SK-N-SH treated with all-trans-retinoic acid at 6 μM for 48 hours (cell line): Measurements from ENCODE around the gene DPYSL3.

Experiments
- ARNTL ChIP-seq: fragments of 450-650 bp; formaldehyde crosslinking; IDR thresholded peaks from 2 replicates; pipeline ENCODE4 v1.5.0; 2020; ENCODE audit warnings: low read depth, mild to moderate bottlenecking, moderate library complexity, borderline replicate concordance
- BACH2 ChIP-seq: fragments of 250-450 bp; sonication (Bioruptor Pico); IDR thresholded peaks from 2 replicates; pipeline ENCODE4 v1.9.0; 2021; ENCODE audit warnings: mild to moderate bottlenecking, borderline replicate concordance
- CREB5 ChIP-seq: fragments of 250-450 bp; sonication (Bioruptor Pico); IDR thresholded peaks from 2 replicates; pipeline ENCODE4 v1.5.1; 2020; ENCODE audit warnings: low read depth, mild to moderate bottlenecking, moderate library complexity
- CSRNP3 ChIP-seq: fragments of 250-450 bp; sonication (Bioruptor Pico); IDR thresholded peaks from 2 replicates; pipeline ENCODE4 v1.5.1; 2021; ENCODE audit warnings: mild to moderate bottlenecking, moderate library complexity
- GLIS3 ChIP-seq: fragments of 250-450 bp; sonication (Bioruptor Pico); IDR thresholded peaks from 2 replicates; pipeline ENCODE4 v1.5.0; 2020; ENCODE audit warnings: mild to moderate bottlenecking, moderate library complexity
- OSR1 ChIP-seq: fragments of 250-450 bp; sonication (Bioruptor Pico); IDR thresholded peaks from 2 replicates; pipeline ENCODE4 v1.8.0; 2022; ENCODE audit warnings: moderate library complexity, mild to moderate bottlenecking, inconsistent platforms
- RARB ChIP-seq: fragments of 250-450 bp; sonication (Bioruptor Pico); IDR thresholded peaks from 2 replicates; pipeline ENCODE4 v1.8.0; 2021; ENCODE audit warnings: mild to moderate bottlenecking, moderate library complexity
- TCF4 ChIP-seq: fragments of 250-450 bp; sonication (Bioruptor Pico); IDR thresholded peaks from 2 replicates; pipeline ENCODE4 v1.8.0; 2021; ENCODE audit warnings: mild to moderate bottlenecking, moderate library complexity, borderline replicate concordance
- TOX ChIP-seq: fragments of 250-450 bp; sonication (Bioruptor Pico); IDR thresholded peaks from 2 replicates; pipeline ENCODE4 v1.8.0; 2021; ENCODE audit warnings: mild to moderate bottlenecking, moderate library complexity, borderline replicate concordance
- ZC3H10 ChIP-seq: fragments of 250-450 bp; sonication (Bioruptor Pico); IDR thresholded peaks from 2 replicates; pipeline ENCODE4 v1.5.1; 2021; ENCODE audit warnings: mild to moderate bottlenecking, moderate library complexity
- ZNF70 ChIP-seq: fragments of 450-650 bp; formaldehyde crosslinking; IDR thresholded peaks from 2 replicates; pipeline ENCODE4 v1.5.0; 2020; ENCODE audit warnings: mild to moderate bottlenecking, moderate library complexity
- ZNF8 ChIP-seq: fragments of 450-650 bp; formaldehyde crosslinking; IDR thresholded peaks from 2 replicates; pipeline ENCODE4 v1.5.0; 2020; ENCODE audit warnings: mild to moderate bottlenecking, moderate library complexity
- TF ChIP-seq, protein P1 (sequence below): fragments of 250-450 bp; sonication (Bioruptor Pico); IDR thresholded peaks from 2 replicates; pipeline ENCODE4 v1.8.0; 2021; ENCODE audit warnings: low read depth, mild to moderate bottlenecking, moderate library complexity, borderline replicate concordance
- TF ChIP-seq, protein P2 (sequence below): fragments of 250-450 bp; sonication (Bioruptor Pico); IDR thresholded peaks from 2 replicates; pipeline ENCODE4 v1.8.0; 2020; ENCODE audit warnings: mild to moderate bottlenecking, moderate library complexity, borderline replicate concordance

DNA sequence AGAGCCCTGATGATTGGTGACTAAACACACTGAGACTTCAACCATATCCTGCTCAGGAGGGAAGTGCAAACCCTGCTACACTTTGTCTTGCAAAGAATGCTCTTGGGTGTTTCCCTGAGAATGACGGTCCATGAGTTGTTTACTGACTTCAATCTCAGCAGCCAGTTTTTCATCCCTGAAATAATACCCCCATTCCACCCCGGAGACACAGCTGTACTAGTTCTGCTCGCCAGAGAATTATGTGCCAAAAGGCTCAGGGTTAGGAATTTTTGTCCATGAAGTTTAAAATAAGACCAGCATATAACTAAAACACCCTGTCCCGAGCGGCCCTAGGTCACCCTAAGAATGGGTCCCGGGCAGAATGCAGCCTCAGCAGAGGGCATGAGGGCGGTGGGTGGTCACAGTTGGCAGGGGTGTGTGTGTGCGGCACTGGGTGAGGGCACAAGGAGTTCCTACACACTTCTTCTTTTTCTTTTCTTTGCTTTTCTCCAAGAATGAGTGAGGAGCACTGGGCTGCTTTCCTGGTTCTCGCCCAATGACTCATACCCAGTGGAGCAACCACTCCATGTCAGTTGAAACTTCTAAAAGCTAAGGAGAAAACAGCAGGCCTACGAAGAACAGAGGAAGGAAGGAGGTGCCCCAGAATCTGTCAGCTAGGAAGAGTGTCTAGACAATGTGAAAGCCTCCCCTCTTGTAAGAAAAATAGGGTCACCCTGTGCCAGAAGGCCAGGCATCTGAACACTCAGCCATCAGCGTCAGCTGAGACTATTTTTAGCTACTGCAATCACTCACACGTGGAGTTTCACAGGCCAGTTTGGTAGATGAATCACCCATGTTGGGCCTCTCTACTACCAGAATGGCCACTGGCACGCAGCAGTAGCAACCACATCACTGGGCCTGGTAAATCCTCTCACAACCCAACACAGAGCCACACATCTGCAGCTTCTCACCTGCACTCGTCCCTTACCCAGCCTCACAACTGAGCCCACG is 105.9 kb downstream of the DPYSL3 start:
- TF ChIP-seq OSR1 (CRISPR knock-in tag) (0 out of 2 replicates have a peak, but pooled peaks have one; percentile 64), ARNTL (no peak), TOX (no peak), CREB5 (no peak), TCF4 (no peak), ZNF8 (CRISPR knock-in tag) (no peak), ZC3H10 (no peak), RARB (CRISPR knock-in tag) (0 out of 2 replicates have a peak, but pooled peaks have one; percentile 2), GLIS3 (CRISPR knock-in tag) (no peak), CSRNP3 (CRISPR knock-in tag) (no peak), ZNF70 (CRISPR knock-in tag) (no peak), BACH2 (CRISPR knock-in tag) (no peak)
- TF ChIP-seq, protein P1, sequence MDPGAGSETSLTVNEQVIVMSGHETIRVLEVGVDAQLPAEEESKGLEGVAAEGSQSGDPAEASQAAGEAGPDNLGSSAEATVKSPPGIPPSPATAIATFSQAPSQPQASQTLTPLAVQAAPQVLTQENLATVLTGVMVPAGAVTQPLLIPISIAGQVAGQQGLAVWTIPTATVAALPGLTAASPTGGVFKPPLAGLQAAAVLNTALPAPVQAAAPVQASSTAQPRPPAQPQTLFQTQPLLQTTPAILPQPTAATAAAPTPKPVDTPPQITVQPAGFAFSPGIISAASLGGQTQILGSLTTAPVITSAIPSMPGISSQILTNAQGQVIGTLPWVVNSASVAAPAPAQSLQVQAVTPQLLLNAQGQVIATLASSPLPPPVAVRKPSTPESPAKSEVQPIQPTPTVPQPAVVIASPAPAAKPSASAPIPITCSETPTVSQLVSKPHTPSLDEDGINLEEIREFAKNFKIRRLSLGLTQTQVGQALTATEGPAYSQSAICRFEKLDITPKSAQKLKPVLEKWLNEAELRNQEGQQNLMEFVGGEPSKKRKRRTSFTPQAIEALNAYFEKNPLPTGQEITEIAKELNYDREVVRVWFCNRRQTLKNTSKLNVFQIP (CRISPR knock-in tag) = no peak
- TF ChIP-seq, protein P2, sequence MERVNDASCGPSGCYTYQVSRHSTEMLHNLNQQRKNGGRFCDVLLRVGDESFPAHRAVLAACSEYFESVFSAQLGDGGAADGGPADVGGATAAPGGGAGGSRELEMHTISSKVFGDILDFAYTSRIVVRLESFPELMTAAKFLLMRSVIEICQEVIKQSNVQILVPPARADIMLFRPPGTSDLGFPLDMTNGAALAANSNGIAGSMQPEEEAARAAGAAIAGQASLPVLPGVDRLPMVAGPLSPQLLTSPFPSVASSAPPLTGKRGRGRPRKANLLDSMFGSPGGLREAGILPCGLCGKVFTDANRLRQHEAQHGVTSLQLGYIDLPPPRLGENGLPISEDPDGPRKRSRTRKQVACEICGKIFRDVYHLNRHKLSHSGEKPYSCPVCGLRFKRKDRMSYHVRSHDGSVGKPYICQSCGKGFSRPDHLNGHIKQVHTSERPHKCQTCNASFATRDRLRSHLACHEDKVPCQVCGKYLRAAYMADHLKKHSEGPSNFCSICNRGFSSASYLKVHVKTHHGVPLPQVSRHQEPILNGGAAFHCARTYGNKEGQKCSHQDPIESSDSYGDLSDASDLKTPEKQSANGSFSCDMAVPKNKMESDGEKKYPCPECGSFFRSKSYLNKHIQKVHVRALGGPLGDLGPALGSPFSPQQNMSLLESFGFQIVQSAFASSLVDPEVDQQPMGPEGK = no peak
